Smooth muscle cell (in vitro differentiated cells): Measurements from ENCODE around the gene MARCHF3. TPM values are rescaled to one million over a fixed set of nuclear protein-coding genes. Genes with fewer than 3 reads are reported as not detected.

Experiments used
- DNase-seq: peaks from one replicate; lab custom pipeline; 2025; ENCODE audit not compliant: unreplicated experiment; lab: John Stamatoyannopoulos, UW
- H2AFZ ChIP-seq: fragments of 200-600 bp; sonication (generic); 2 replicates; pipeline ENCODE4 v1.6.0; 2016; ENCODE audit warnings: antibody characterized with exemption, low read depth, mild to moderate bottlenecking
- H3F3A ChIP-seq: fragments of 200-600 bp; sonication (generic); 2 replicates; pipeline ENCODE4 v1.6.0; 2017; ENCODE audit warnings: antibody characterized with exemption, low read depth
- H3K27ac ChIP-seq: fragments of 200-600 bp; sonication (generic); 2 replicates; pipeline ENCODE4 v1.5.1; 2016; ENCODE audit warnings: low read depth, mild to moderate bottlenecking
- H3K27me3 ChIP-seq: fragments of 200-600 bp; sonication (generic); 2 replicates; pipeline ENCODE4 v1.6.1; 2016; ENCODE audit warnings: low read depth, mild to moderate bottlenecking
- H3K36me3 ChIP-seq: fragments of 200-600 bp; sonication (generic); 2 replicates; pipeline ENCODE4 v1.5.1; 2016; ENCODE audit warnings: low read depth
- H3K4me1 ChIP-seq: fragments of 200-600 bp; sonication (generic); 2 replicates; pipeline ENCODE4 v1.5.1; 2016; ENCODE audit warnings: low read depth
- H3K4me2 ChIP-seq: fragments of 200-600 bp; sonication (generic); 2 replicates; pipeline ENCODE4 v1.6.0; 2016; ENCODE audit warnings: mild to moderate bottlenecking
- H3K4me3 ChIP-seq: fragments of 200-600 bp; sonication (generic); 2 replicates; pipeline ENCODE4 v1.5.1; 2016; ENCODE audit warnings: mild to moderate bottlenecking
- H3K79me2 ChIP-seq: fragments of 200-600 bp; sonication (generic); 2 replicates; pipeline ENCODE4 v1.6.0; 2016; ENCODE audit warnings: low read depth, mild to moderate bottlenecking
- H3K9ac ChIP-seq: fragments of 200-600 bp; sonication (generic); 2 replicates; pipeline ENCODE4 v1.6.0; 2016; ENCODE audit warnings: low read depth
- H3K9me3 ChIP-seq: fragments of 200-600 bp; sonication (generic); replicated peaks from 2 replicates; pipeline ENCODE4 v1.5.1; 2016; ENCODE audit warnings: low read depth
- H4K20me1 ChIP-seq: fragments of 200-600 bp; sonication (generic); 2 replicates; pipeline ENCODE4 v1.6.0; 2016; ENCODE audit warnings: low read depth
- CTCF ChIP-seq: fragments of 200-600 bp; sonication (generic); IDR thresholded peaks from 2 replicates; pipeline ENCODE4 v1.5.1; 2017; ENCODE audit warnings: borderline replicate concordance, mild to moderate bottlenecking, antibody characterized with exemption; ENCODE audit not compliant: insufficient read depth, poor library complexity, severe bottlenecking
- WGBS: methylation state at CpG from one replicate; pipeline ENCODE4 v1.1.7; 2016; ENCODE audit warnings: low lambda C conversion rate; 5-methylcytosine and 5-hydroxymethylcytosine counted together
- polyA plus RNA-seq: library from polyadenylated mRNA; unstranded; fragments of >200 nt; fragmentation: Nextera tagmentation; extraction: Ambion mirVana; gene quantifications from 2 replicates; pipeline ENCODE4 v1.2.1, GENCODE V29; 2016
- total RNA-seq: library from RNA; depleted of rRNA; stranded (reverse); fragments of >200 nt; gene quantifications from 2 replicates; pipeline ENCODE4 v1.2.3, GENCODE V29; 2014

MARCHF3 gene
- total and polyA plus RNA-seq, 2 experiments from 2014 or later = 17.8 to 30.8 TPM

GRCh38 chr5:126931963-126932660, 98.2 kb downstream of the MARCHF3 start:
- no peak for TF ChIP-seq CTCF
- H3K27ac ChIP-seq = no peak overlapping the region
- H3K9ac ChIP-seq = no peak overlapping the region
- H3K79me2 ChIP-seq = no peaks in the 10 kb centered on the region
- H3K4me3 ChIP-seq = no peak overlapping the region
- H3K27me3 ChIP-seq = no peaks in the 10 kb centered on the region
- H3F3A ChIP-seq = no peaks in the 10 kb centered on the region
- no peak overlapping the region for H2AFZ ChIP-seq
- H3K9me3 ChIP-seq = no peaks in the 10 kb centered on the region
- no peak overlapping the region for H3K4me2 ChIP-seq
- WGBS = 91% methylated on average over 3 of the region's 3 CpGs
- H3K4me1 ChIP-seq = no peaks in the 10 kb centered on the region
- no peak for DNase-seq
- H3K36me3 ChIP-seq = no peaks in the 10 kb centered on the region
- H4K20me1 ChIP-seq = no peaks in the 10 kb centered on the region

- Histone ChIP-seq H3F3A (no peaks in the 10 kb centered on the region), H3K27ac (no peak overlapping the region), H3K9me3 (no peaks in the 10 kb centered on the region), H3K36me3 (no peaks in the 10 kb centered on the region), H3K4me1 (no peaks in the 10 kb centered on the region), H3K4me3 (no peak overlapping the region), H3K9ac (no peak overlapping the region), H3K27me3 (no peaks in the 10 kb centered on the region), H4K20me1 (no peaks in the 10 kb centered on the region), H3K4me2 (no peak overlapping the region), H3K79me2 (no peaks in the 10 kb centered on the region), H2AFZ (no peak overlapping the region)
- 98% methylated on average over 3 of the region's 3 CpGs for WGBS
- TF ChIP-seq CTCF = no peak
- DNase-seq = no peak
Measured at GRCh38 chr5:126928041-126928440, 102.3 kb downstream of the MARCHF3 start.

- no peaks in the 10 kb centered on the region for H3K36me3 ChIP-seq
- no peaks in the 10 kb centered on the region for H3K4me1 ChIP-seq
- H3K4me2 ChIP-seq = no peak overlapping the region
- H3K9me3 ChIP-seq = no peaks in the 10 kb centered on the region
- no peak overlapping the region for H2AFZ ChIP-seq
- no peaks in the 10 kb centered on the region for H3K79me2 ChIP-seq
- WGBS = 92% methylated on average over 1 of the region's 1 CpG
- H3K27ac ChIP-seq = no peak overlapping the region
- no peaks in the 10 kb centered on the region for H3K27me3 ChIP-seq
- TF ChIP-seq CTCF = no peak
- H4K20me1 ChIP-seq = no peaks in the 10 kb centered on the region
- no peak overlapping the region for H3K9ac ChIP-seq
- no peak for DNase-seq
- no peaks in the 10 kb centered on the region for H3F3A ChIP-seq
- no peak overlapping the region for H3K4me3 ChIP-seq
Measured at GRCh38 chr5:126927429-126927828, 102.9 kb downstream of the MARCHF3 start.

- H3K4me3 ChIP-seq = no peak overlapping the region
- H2AFZ ChIP-seq = no peak overlapping the region
- H3K27ac ChIP-seq = no peak overlapping the region
- TF ChIP-seq CTCF = no peak
- no peaks in the 10 kb centered on the region for H3K9me3 ChIP-seq
- WGBS = 78% methylated on average over 2 of the region's 2 CpGs
- no peaks in the 10 kb centered on the region for H3K4me1 ChIP-seq
- DNase-seq = no peak
- no peak overlapping the region for H3K4me2 ChIP-seq
- no peaks in the 10 kb centered on the region for H3K36me3 ChIP-seq
- no peak overlapping the region for H3K9ac ChIP-seq
- no peaks in the 10 kb centered on the region for H3K79me2 ChIP-seq
- H4K20me1 ChIP-seq = no peaks in the 10 kb centered on the region
- no peaks in the 10 kb centered on the region for H3K27me3 ChIP-seq
- no peaks in the 10 kb centered on the region for H3F3A ChIP-seq
Measured at GRCh38 chr5:126926187-126926586, 104.2 kb downstream of the MARCHF3 start.
